ENCODE results near the gene SACS.

SACS gene

DNA sequence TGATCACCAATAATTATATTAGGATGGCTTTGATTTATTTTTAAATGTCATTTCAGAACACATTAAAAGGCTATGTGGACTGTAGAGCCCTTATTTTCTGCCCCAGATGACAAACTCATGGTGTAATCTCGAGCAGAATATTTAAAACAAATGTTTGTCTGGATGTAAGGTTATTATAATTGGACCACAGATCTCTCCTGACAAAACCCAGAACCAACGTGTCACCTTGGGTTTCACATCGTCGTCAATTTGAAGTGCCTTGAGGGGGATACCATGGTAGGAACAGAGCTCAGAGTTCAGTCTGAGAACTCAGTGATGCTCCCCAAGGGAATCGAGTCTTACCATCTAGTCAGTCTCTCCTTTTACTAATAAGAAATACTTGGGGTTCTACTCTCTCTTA is 2.8 kb downstream of the SACS start:
- Histone ChIP-seq H3F3A (ENCODE audit: control insufficient read depth, insufficient read depth) (no peaks in the 10 kb centered on the region), H3K36me3 (ENCODE audit: control insufficient read depth, low read length) (no peaks in the 10 kb centered on the region), H4K20me1 (ENCODE audit: control insufficient read depth, insufficient read depth, low read depth, low read length) (no peaks in the 10 kb centered on the region), H3K9me3 (ENCODE audit: control insufficient read depth, insufficient read depth, low read length) (no peaks in the 10 kb centered on the region), H3K27ac (ENCODE audit: low read depth, low read length) (no peak overlapping the region), H3K27me3 (ENCODE audit: control insufficient read depth, low read length) (peaks cover 17% of the 10 kb centered on the region), H3K79me2 (ENCODE audit: control insufficient read depth, low read length) (no peaks in the 10 kb centered on the region), H3K9me2 (replicated peaks; ENCODE audit: control insufficient read depth, low read length) (no peaks in the 10 kb centered on the region), H3K4me3 (ENCODE audit: low read length) (no peak overlapping the region), H3K4me2 (ENCODE audit: low read length) (no peak overlapping the region), H3K4me1 (ENCODE audit: control insufficient read depth, low read length) (no peaks in the 10 kb centered on the region)
- TF ChIP-seq, protein P1, sequence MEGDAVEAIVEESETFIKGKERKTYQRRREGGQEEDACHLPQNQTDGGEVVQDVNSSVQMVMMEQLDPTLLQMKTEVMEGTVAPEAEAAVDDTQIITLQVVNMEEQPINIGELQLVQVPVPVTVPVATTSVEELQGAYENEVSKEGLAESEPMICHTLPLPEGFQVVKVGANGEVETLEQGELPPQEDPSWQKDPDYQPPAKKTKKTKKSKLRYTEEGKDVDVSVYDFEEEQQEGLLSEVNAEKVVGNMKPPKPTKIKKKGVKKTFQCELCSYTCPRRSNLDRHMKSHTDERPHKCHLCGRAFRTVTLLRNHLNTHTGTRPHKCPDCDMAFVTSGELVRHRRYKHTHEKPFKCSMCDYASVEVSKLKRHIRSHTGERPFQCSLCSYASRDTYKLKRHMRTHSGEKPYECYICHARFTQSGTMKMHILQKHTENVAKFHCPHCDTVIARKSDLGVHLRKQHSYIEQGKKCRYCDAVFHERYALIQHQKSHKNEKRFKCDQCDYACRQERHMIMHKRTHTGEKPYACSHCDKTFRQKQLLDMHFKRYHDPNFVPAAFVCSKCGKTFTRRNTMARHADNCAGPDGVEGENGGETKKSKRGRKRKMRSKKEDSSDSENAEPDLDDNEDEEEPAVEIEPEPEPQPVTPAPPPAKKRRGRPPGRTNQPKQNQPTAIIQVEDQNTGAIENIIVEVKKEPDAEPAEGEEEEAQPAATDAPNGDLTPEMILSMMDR (IDR thresholded peaks at IDR 0.05; ENCODE audit: low read depth, low read length, poor library complexity, severe bottlenecking), result no peak
- TF ChIP-seq EZH2phosphoT487 (IDR thresholded peaks at IDR 0.05; ENCODE audit: borderline replicate concordance, low read length), result no peak

DNA sequence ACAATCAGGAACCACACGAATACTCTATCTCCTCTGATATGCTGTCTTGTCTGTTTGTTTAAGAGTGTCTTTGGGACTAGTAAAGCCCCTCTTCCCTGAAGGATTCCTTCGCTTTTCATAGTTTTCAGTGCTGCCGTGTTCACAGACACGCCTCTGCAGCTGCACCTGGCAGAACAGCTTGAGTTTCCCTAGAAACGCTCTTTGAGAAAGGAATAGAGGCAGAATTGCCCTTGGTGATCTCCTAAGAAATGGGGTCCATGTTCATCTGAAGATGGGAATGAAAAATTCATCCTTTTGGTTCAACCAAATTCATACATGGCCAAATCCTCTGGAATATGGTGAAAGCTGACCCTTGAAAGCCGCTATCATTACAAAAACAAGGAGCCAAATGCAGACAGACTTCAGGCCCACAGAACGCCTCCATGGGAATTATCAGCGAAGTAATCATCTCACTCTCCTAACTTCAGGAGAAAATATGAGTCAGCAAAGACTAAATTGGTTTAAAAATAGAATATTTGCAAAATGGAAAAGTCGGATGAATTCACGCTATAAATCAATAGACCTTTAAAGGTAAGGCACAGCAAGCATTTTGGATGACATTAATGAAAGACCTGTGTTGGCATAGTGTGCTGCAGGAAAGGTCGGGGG is 5.5 kb downstream of the SACS start:
- no peak overlapping the region for H3K4me2 ChIP-seq (ENCODE audit: low read length)
- H3K4me1 ChIP-seq (ENCODE audit: control insufficient read depth, low read length), result no peaks in the 10 kb centered on the region
- no peaks in the 10 kb centered on the region for H4K20me1 ChIP-seq (ENCODE audit: control insufficient read depth, insufficient read depth, low read depth, low read length)
- TF ChIP-seq EZH2phosphoT487 (IDR thresholded peaks at IDR 0.05; ENCODE audit: borderline replicate concordance, low read length), result no peak
- TF ChIP-seq, protein P1 (IDR thresholded peaks at IDR 0.05; ENCODE audit: low read depth, low read length, poor library complexity, severe bottlenecking), result no peak
- H3K79me2 ChIP-seq (ENCODE audit: control insufficient read depth, low read length), result no peaks in the 10 kb centered on the region
- H3F3A ChIP-seq (ENCODE audit: control insufficient read depth, insufficient read depth), result no peaks in the 10 kb centered on the region
- H3K4me3 ChIP-seq (ENCODE audit: low read length), result no peak overlapping the region
- H3K9me3 ChIP-seq (ENCODE audit: control insufficient read depth, insufficient read depth, low read length), result no peaks in the 10 kb centered on the region
- H3K27ac ChIP-seq (ENCODE audit: low read depth, low read length), result no peak overlapping the region
- no peaks in the 10 kb centered on the region for H3K9me2 ChIP-seq (replicated peaks; ENCODE audit: control insufficient read depth, low read length)
- no peaks in the 10 kb centered on the region for H3K36me3 ChIP-seq (ENCODE audit: control insufficient read depth, low read length)
- peaks cover 10% of the 10 kb centered on the region for H3K27me3 ChIP-seq (ENCODE audit: control insufficient read depth, low read length)

DNA sequence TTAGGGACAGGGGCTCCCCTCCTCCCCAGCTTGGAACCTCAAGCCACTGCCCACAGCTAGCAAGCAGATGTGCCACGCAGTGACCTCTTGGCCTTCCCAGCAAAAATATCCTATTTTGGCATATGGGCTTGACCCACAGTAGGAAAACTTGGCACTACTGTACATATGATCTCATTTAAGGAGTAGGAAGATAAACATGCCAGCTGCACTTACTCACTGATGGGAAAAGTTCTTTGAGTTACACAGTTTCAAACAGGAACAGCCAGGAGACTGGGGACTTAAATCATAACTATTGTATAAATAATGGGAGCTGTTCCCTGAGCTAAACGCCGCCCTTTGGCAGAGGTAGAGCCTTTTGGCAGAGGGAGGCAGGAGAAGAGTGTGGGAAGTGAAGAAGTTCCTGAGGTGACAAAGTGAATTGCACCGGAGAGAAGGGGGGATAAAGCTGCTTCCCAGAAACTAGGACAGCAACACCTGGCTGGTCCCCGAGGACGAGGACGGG is 6.1 kb downstream of the SACS start:
- H3K27me3 ChIP-seq (ENCODE audit: control insufficient read depth, low read length), result peaks cover 10% of the 10 kb centered on the region
- H3K27ac ChIP-seq (ENCODE audit: low read depth, low read length), result no peak overlapping the region
- no peak overlapping the region for H3K4me3 ChIP-seq (ENCODE audit: low read length)
- H3K4me2 ChIP-seq (ENCODE audit: low read length), result no peak overlapping the region
- no peaks in the 10 kb centered on the region for H4K20me1 ChIP-seq (ENCODE audit: control insufficient read depth, insufficient read depth, low read depth, low read length)
- H3K4me1 ChIP-seq (ENCODE audit: control insufficient read depth, low read length), result no peaks in the 10 kb centered on the region
- no peaks in the 10 kb centered on the region for H3K9me3 ChIP-seq (ENCODE audit: control insufficient read depth, insufficient read depth, low read length)
- no peaks in the 10 kb centered on the region for H3K79me2 ChIP-seq (ENCODE audit: control insufficient read depth, low read length)
- TF ChIP-seq, protein P1 (IDR thresholded peaks at IDR 0.05; ENCODE audit: low read depth, low read length, poor library complexity, severe bottlenecking), result no peak
- TF ChIP-seq EZH2phosphoT487 (IDR thresholded peaks at IDR 0.05; ENCODE audit: borderline replicate concordance, low read length), result no peak
- no peaks in the 10 kb centered on the region for H3K36me3 ChIP-seq (ENCODE audit: control insufficient read depth, low read length)
- H3K9me2 ChIP-seq (replicated peaks; ENCODE audit: control insufficient read depth, low read length), result no peaks in the 10 kb centered on the region
- no peaks in the 10 kb centered on the region for H3F3A ChIP-seq (ENCODE audit: control insufficient read depth, insufficient read depth)
